Mesothelial cell of epicardium (in vitro differentiated cells): ENCODE data around the gene TMEM167A. TPM values are rescaled to one million over a fixed set of nuclear protein-coding genes. Genes with fewer than 3 reads are reported as not detected.

Experiments used
- DNase-seq, 2 experiments: peaks; one replicate each; pipeline ENCODE4 v3.0.0; 2021; ENCODE audit warnings: low spot score in 2 of 2; ENCODE audit not compliant: unreplicated experiment in 2 of 2
- H3K27ac Mint-ChIP-seq: 2 replicates; pipeline ENCODE4 v1.8.0; 2021; ENCODE audit warnings: mixed read lengths
- H3K27me3 Mint-ChIP-seq: 2 replicates; pipeline ENCODE4 v1.8.0; 2021; ENCODE audit warnings: low read depth, mixed read lengths
- H3K36me3 Mint-ChIP-seq: 2 replicates; pipeline ENCODE4 v1.8.0; 2021; ENCODE audit warnings: mixed read lengths
- H3K4me1 Mint-ChIP-seq: 2 replicates; pipeline ENCODE4 v1.8.0; 2021; ENCODE audit warnings: mixed read lengths
- H3K4me3 Mint-ChIP-seq: 2 replicates; pipeline ENCODE4 v1.8.0; 2021; ENCODE audit warnings: mild to moderate bottlenecking, moderate library complexity, mixed read lengths
- H3K9me3 Mint-ChIP-seq: 2 replicates; pipeline ENCODE4 v1.8.0; 2021; ENCODE audit warnings: mixed read lengths
- CTCF ChIP-seq: fragments of 200-600 bp; sonication (generic); IDR thresholded peaks from one replicate; pipeline ENCODE4 v1.5.0; 2021; ENCODE audit warnings: antibody characterized with exemption; ENCODE audit not compliant: unreplicated experiment
- total RNA-seq: library from RNA; stranded (reverse); gene quantifications from 3 replicates; pipeline ENCODE4 v1.2.1, GENCODE V29; 2021

The TMEM167A gene
- total RNA-seq, 1 donor from 2014 or later = 101 TPM

GRCh38 chr5:83035373-83036100, 41.7 kb downstream of the TMEM167A start:
- DNase-seq = no peak
- Mint-ChIP-seq H3K4me3 (no peak overlapping the region), H3K27ac (peak overlapping the region; percentile 78), H3K36me3 (no peaks in the 10 kb centered on the region), H3K4me1 (peaks cover 52% of the 10 kb centered on the region), H3K27me3 (no peaks in the 10 kb centered on the region), H3K9me3 (no peaks in the 10 kb centered on the region)
- no peak for TF ChIP-seq CTCF

GRCh38 chr5:83034528-83035207, 42.5 kb downstream of the TMEM167A start:
- Mint-ChIP-seq H3K4me3 (no peak overlapping the region), H3K27ac (peak overlapping the region; percentile 45), H3K9me3 (no peaks in the 10 kb centered on the region), H3K4me1 (peaks cover 52% of the 10 kb centered on the region), H3K27me3 (no peaks in the 10 kb centered on the region), H3K36me3 (no peaks in the 10 kb centered on the region)
- no peak for TF ChIP-seq CTCF
- no peak for DNase-seq

- no peak overlapping the region for H3K4me3 Mint-ChIP-seq
- DNase-seq = no peak
- H3K9me3 Mint-ChIP-seq = no peaks in the 10 kb centered on the region
- TF ChIP-seq CTCF = no peak
- peaks cover 52% of the 10 kb centered on the region for H3K4me1 Mint-ChIP-seq
- no peaks in the 10 kb centered on the region for H3K27me3 Mint-ChIP-seq
- peak overlapping the region; percentile 45 for H3K27ac Mint-ChIP-seq
- H3K36me3 Mint-ChIP-seq = no peaks in the 10 kb centered on the region
Measured at GRCh38 chr5:83034036-83034435, 43.2 kb downstream of the TMEM167A start.

- H3K4me1 Mint-ChIP-seq = peaks cover 47% of the 10 kb centered on the region
- no peaks in the 10 kb centered on the region for H3K36me3 Mint-ChIP-seq
- TF ChIP-seq CTCF = no peak
- no peaks in the 10 kb centered on the region for H3K9me3 Mint-ChIP-seq
- no peaks in the 10 kb centered on the region for H3K27me3 Mint-ChIP-seq
- no peak for DNase-seq
- H3K27ac Mint-ChIP-seq = no peak overlapping the region
- H3K4me3 Mint-ChIP-seq = no peak overlapping the region
Measured at GRCh38 chr5:83031381-83031780, 45.8 kb downstream of the TMEM167A start.

- no peak overlapping the region for H3K4me3 Mint-ChIP-seq
- TF ChIP-seq CTCF = no peak
- H3K27ac Mint-ChIP-seq = no peak overlapping the region
- H3K9me3 Mint-ChIP-seq = no peaks in the 10 kb centered on the region
- no peak for DNase-seq
- H3K36me3 Mint-ChIP-seq = no peaks in the 10 kb centered on the region
- H3K27me3 Mint-ChIP-seq = no peaks in the 10 kb centered on the region
- peaks cover 33% of the 10 kb centered on the region for H3K4me1 Mint-ChIP-seq
Measured at GRCh38 chr5:83029912-83030311, 47.3 kb downstream of the TMEM167A start.
